Measurements from ENCODE around the gene ABHD11. TPM values are rescaled to one million over a fixed set of nuclear protein-coding genes. Genes with fewer than 3 reads are reported as not detected.

Gene ABHD11
- total and polyA plus RNA-seq, 2 of the 4 experiments (the other 2 are of a cell fraction), result 13.4 to 19.9 TPM

GRCh38 chr7:73701357-73701995, 37.1 kb downstream of the ABHD11 start:
- no peak overlapping the region for H3K4me3 ChIP-seq (ENCODE audit: insufficient read depth, low read depth, low read length)
- peak; percentile 47 for ATAC-seq (ENCODE audit: low read depth)
- no peak overlapping the region for H2AK5ac ChIP-seq (ENCODE audit: low read depth, low read length)
- intact Hi-C loops (cut with micrococcal nuclease) (no loop called here), in situ Hi-C loops (cut with MboI; ENCODE audit: low sequenced_read_pairs) (no loop called here), dilution Hi-C loops (cut with HindIII; ENCODE audit: low sequenced_read_pairs, unreplicated experiment) (no loop called here)
- no peaks in the 10 kb centered on the region for H3K27me3 ChIP-seq (ENCODE audit: control insufficient read depth, insufficient read depth, low read length)
- H3K14ac ChIP-seq (replicated peaks; ENCODE audit: low read depth, low read length), result no peak overlapping the region
- H3K4ac ChIP-seq (ENCODE audit: low read depth, low read length), result no peak overlapping the region
- no peak overlapping the region for H3K27ac ChIP-seq (ENCODE audit: insufficient read depth, low read length)
- peaks cover 8% of the 10 kb centered on the region for H3K4me1 ChIP-seq (ENCODE audit: control insufficient read depth, insufficient read depth, low read length)
- H2BK120ac ChIP-seq (ENCODE audit: low read depth, low read length), result no peak overlapping the region
- 73% methylated on average over 3 of the region's 13 CpGs; no CpG with 5 or more reads in 1 of the 2 experiments for WGBS, 2 experiments (ENCODE audit: extremely low coverage in 2 of 2, insufficient read length in 1 of 2)
- ChIA-PET POLR2A (ENCODE audit: unreplicated experiment) (no interaction called here), CTCF (interaction anchor here (0.7 to 0.9 kb wide), 3 partner anchors 10 to 83 kb away, joined by 3 read pairs; no protein-coding TSS in a partner anchor)
- H4K5ac ChIP-seq (ENCODE audit: low read depth, low read length), result no peak overlapping the region
- no peak overlapping the region for H3K56ac ChIP-seq (ENCODE audit: extremely low read depth, insufficient read depth, low read length)
- no peak overlapping the region for H4K91ac ChIP-seq (ENCODE audit: insufficient read depth, low read depth, low read length)
- no peak overlapping the region for H3K4me2 ChIP-seq (ENCODE audit: low read depth, low read length)
- peaks cover 2 to 24% of the 10 kb centered on the region in 2 experiments; a peak in 2 of 4 replicates for H3K79me1 ChIP-seq (ENCODE audit: low read depth in 1 of 2, low read length in 2 of 2)
- no peak overlapping the region for H3K18ac ChIP-seq (ENCODE audit: low read depth, low read length)
- H2BK5ac ChIP-seq (ENCODE audit: low read depth, low read length, poor library complexity, severe bottlenecking), result no peak overlapping the region
- peaks cover 64% of the 10 kb centered on the region for H3K36me3 ChIP-seq (ENCODE audit: control insufficient read depth, insufficient read depth, low read length)
- no peak overlapping the region for H2BK20ac ChIP-seq (ENCODE audit: low read depth, low read length)
- H3K9me1 ChIP-seq (ENCODE audit: insufficient read depth, low read length), result 0 out of 2 replicates have a peak, but pooled peaks cover 5% of the 10 kb centered on the region
- TF ChIP-seq NFE2L2 (IDR thresholded peaks at IDR 0.05; ENCODE audit: low read depth, low read length) (no peak), RAD21 (IDR thresholded peaks at IDR 0.05; ENCODE audit: low read length) (peak; percentile 45), CTCF (conservative IDR thresholded peaks at IDR 0.05; ENCODE audit: low read depth, low read length) (peak; percentile 53), CEBPB (IDR thresholded peaks at IDR 0.05; ENCODE audit: low read depth, low read length) (no peak), SMC3 (IDR thresholded peaks at IDR 0.05; ENCODE audit: low read depth, low read length) (peak; percentile 40), MAZ (IDR thresholded peaks at IDR 0.05; ENCODE audit: borderline replicate concordance, low read depth, low read length) (no peak)
- no peak overlapping the region for H4K8ac ChIP-seq (ENCODE audit: low read depth in 2 of 2, low read length in 2 of 2)
- peaks cover 36% of the 10 kb centered on the region for H4K20me1 ChIP-seq (ENCODE audit: insufficient read depth, low read length)
- H3K23ac ChIP-seq (ENCODE audit: low read depth, low read length), result no peak overlapping the region
- no peak overlapping the region for H2AFZ ChIP-seq (replicated peaks; ENCODE audit: low read length, poor library complexity)
- no peaks in the 10 kb centered on the region for H3K9me3 ChIP-seq (ENCODE audit: control insufficient read depth, insufficient read depth, low read length)
- H3K9ac ChIP-seq (ENCODE audit: low read depth, low read length), result no peak overlapping the region
- H2BK15ac ChIP-seq (ENCODE audit: low read depth, low read length), result no peak overlapping the region
- BruUV-seq (replicated peaks), result no TSS peak
- H2AK9ac ChIP-seq (replicated peaks; ENCODE audit: low read depth, low read length, poor library complexity), result peak overlapping the region; percentile 6
- peak; percentile 33 for DNase-seq

Data from IMR-90 (cell line).